Hair follicle dermal papilla cell (primary cell): ENCODE measurements around the gene PRAMEF4. TPM values are rescaled to one million over a fixed set of nuclear protein-coding genes. Genes with fewer than 3 reads are reported as not detected.

Experiments
- small RNA-seq: library from RNA; depleted of rRNA; stranded (forward); fragments of <200 nt; gene quantifications from one replicate; pipeline ENCODE3, GENCODE V24; 2012
- total RNA-seq: library from RNA; depleted of rRNA; stranded (reverse); fragments of >200 nt; gene quantifications from 2 replicates; pipeline ENCODE4 v1.2.3, GENCODE V29; 2012

PRAMEF4 gene
- not detected in 2 replicates for total RNA-seq

DNA sequence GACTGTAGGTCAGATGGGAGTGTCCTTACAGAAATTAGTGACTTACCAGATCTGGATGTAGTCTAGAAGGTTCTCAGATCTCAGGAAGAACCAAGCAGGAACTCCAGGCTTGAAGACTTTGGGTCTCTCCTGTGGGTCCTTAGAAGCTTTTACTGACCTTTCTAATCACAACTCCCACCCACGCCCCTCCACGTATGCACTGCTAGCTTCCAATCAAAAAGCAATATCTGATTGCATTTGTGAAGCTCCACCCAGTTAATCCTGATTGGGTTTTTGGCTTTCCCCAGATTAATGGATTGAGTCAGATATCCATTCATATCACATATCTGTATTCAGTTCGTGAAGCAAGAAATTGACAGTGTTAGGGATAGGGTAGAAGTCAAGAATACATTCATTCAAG lies at the start of gene PRAMEF4:
Gene PRAMEF4 (minus strand): TSS at position 101 of the 400 bp plus-strand sequence. CDS start 2,807 bp downstream, outside the sequence.

GRCh38 chr1:12916310-12916709 lies 30.3 kb upstream of the PRAMEF4 start, which contains the start of gene PRAMEF7:
Gene PRAMEF7, plus strand, starts transcription at chr1:12916610. Its CDS starts 1,083 bp downstream, at chr1:12917693.

GRCh38 chr1:12898170-12898569 lies 12.2 kb upstream of the PRAMEF4 start, which contains the start of gene PRAMEF10:
Gene PRAMEF10, minus strand, starts transcription at chr1:12898270. Its CDS starts 2,423 bp downstream, at chr1:12895847.

GRCh38 chr1:12856786-12857185 lies 29.2 kb downstream of the PRAMEF4 start, which contains the start of gene PRAMEF2:
Gene PRAMEF2, plus strand, starts transcription at chr1:12857086. Its CDS starts 1,924 bp downstream, at chr1:12859010.

DNA sequence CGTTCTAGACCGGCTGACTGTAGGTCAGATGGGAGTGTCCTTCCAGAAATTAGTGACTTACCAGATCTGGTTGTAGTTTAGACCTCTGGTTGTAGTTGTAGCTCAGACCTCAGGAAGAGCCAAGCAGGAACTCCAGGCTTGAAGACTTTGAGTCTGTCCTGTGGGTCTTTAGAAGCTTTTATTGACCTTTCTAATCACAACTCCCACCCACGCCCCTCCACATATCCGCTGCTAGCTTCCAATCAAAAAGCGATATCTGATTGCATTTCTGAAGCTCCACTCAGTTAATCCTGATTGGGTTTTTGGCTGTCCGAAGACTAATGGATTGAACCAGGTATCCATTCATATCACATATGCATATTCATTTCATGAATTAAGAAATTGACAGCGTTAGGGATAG lies 37.4 kb downstream of the PRAMEF4 start, which contains the start of gene HNRNPCL1:
Gene HNRNPCL1 (minus strand): TSS at position 101 of the 400 bp plus-strand sequence. CDS start 431 bp downstream, outside the sequence.

DNA sequence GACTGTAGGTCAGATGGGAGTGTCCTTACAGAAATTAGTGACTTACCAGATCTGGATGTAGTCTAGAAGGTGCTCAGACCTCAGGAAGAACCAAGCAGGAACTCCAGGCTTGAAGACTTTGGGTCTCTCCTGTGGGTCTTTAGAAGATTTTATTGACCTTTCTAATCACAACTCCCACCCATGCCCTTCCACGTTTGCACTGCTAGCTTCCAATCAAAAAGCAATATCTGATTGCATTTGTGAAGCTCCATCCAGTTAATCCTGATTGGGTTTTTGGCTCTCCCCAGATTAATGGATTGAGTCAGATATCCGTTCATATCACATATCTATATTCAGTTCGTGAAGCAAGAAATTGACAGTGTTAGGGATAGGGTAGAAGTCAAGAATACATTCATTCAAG lies 54.7 kb downstream of the PRAMEF4 start, which contains the start of gene PRAMEF11:
Gene PRAMEF11 (minus strand): TSS at position 101 of the 400 bp plus-strand sequence. CDS start 2,621 bp downstream, outside the sequence.

Small RNA genes lying within 50 kb of the gene (small RNA-seq; reads per million reads assigned to genes)
- not detected for gene RNU6-1072P

Other genes with a start within 250 kb of the PRAMEF4 start
- gene AADACL4, start 242.1 kb downstream of the PRAMEF4 start, total RNA-seq: 0.16 TPM in 1 of 2 replicates, not detected in the other
- not detected in 2 replicates for gene AADACL3, start 170.1 kb downstream of the PRAMEF4 start, total RNA-seq
- not detected in 2 replicates for gene CFAP107, start 140.0 kb downstream of the PRAMEF4 start, total RNA-seq
- gene PRAMEF12, start 112.5 kb downstream of the PRAMEF4 start, total RNA-seq: not detected in 2 replicates
- gene PRAMEF1, start 94.8 kb downstream of the PRAMEF4 start, total RNA-seq: not detected in 2 replicates
- gene PRAMEF11, start 54.8 kb downstream of the PRAMEF4 start, total RNA-seq: not detected in 2 replicates
- gene HNRNPCL1, start 37.5 kb downstream of the PRAMEF4 start, total RNA-seq: not detected in 2 replicates
- not detected in 2 replicates for gene PRAMEF2, start 29.1 kb downstream of the PRAMEF4 start, total RNA-seq
- gene PRAMEF10, start 12.1 kb upstream of the PRAMEF4 start, total RNA-seq: not detected in 2 replicates
- gene PRAMEF7, start 30.4 kb upstream of the PRAMEF4 start, total RNA-seq: not detected in 2 replicates
- not detected in 2 replicates for gene PRAMEF6, start 61.4 kb upstream of the PRAMEF4 start, total RNA-seq
- not detected in 2 replicates for gene PRAMEF27, start 170.4 kb upstream of the PRAMEF4 start, total RNA-seq
- not detected in 2 replicates for gene HNRNPCL3, start 174.6 kb upstream of the PRAMEF4 start, total RNA-seq
- gene PRAMEF25, start 184.6 kb upstream of the PRAMEF4 start, total RNA-seq: not detected in 2 replicates
- not detected in 2 replicates for gene HNRNPCL2, start 230.7 kb upstream of the PRAMEF4 start, total RNA-seq